BLaER1 (cell line): ENCODE data around the gene SLC10A1.
"Not testable (repeated sequence)": the region's sequence is repeated elsewhere in the genome, so short reads cannot be mapped to it uniquely, and the experiment has no call there.

Experiments
- H3K27ac ChIP-seq: shearing (Covaris generic); formaldehyde crosslinking; 2 replicates; pipeline ENCODE4 v1.8.1; 2022
- H3K27me3 ChIP-seq: shearing (Covaris generic); formaldehyde crosslinking; 2 replicates; pipeline ENCODE4 v1.8.1; 2022
- H3K36me3 ChIP-seq: shearing (Covaris generic); formaldehyde crosslinking; 2 replicates; pipeline ENCODE4 v1.8.1; 2022
- H3K4me1 ChIP-seq: shearing (Covaris generic); formaldehyde crosslinking; 2 replicates; pipeline ENCODE4 v1.8.1; 2022
- H3K4me2 ChIP-seq: shearing (Covaris generic); formaldehyde crosslinking; 2 replicates; pipeline ENCODE4 v1.8.1; 2022
- H3K4me3 ChIP-seq: shearing (Covaris generic); formaldehyde crosslinking; 2 replicates; pipeline ENCODE4 v1.8.1; 2022
- H3K9ac ChIP-seq: shearing (Covaris generic); formaldehyde crosslinking; 2 replicates; pipeline ENCODE4 v1.8.1; 2022
- H3K9me3 ChIP-seq: shearing (Covaris generic); formaldehyde crosslinking; 2 replicates; pipeline ENCODE4 v1.8.1; 2022
- H4K20me1 ChIP-seq: shearing (Covaris generic); formaldehyde crosslinking; 2 replicates; pipeline ENCODE4 v1.8.1; 2022
- Cebpa-rat ChIP-seq: shearing (Covaris generic); IDR thresholded peaks from 2 replicates; pipeline ENCODE4 v1.8.1; 2022

SLC10A1 gene

DNA sequence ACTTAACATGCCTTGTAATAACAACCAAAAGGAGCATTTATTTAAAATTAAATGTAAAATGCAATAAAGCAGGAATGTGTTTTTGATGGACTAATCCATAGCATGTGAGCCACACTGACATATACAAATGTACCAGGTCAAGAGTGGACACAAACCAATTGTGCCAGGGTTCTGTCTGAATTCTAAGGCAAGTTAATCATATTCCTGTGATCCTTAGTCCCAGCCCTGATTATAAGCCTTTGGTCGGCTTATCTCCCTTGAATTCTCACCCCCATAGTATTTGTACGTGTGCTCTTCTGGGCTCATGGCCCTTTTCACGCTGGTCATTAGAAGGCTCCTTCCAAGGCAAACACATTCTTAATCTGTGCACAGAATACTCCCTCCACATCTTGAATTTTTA, 40.7 kb downstream of the SLC10A1 start:
- Histone ChIP-seq H3K27ac (no peak overlapping the region), H3K4me3 (no peak overlapping the region), H3K9ac (no peak overlapping the region), H4K20me1 (no peaks in the 10 kb centered on the region), H3K36me3 (no peaks in the 10 kb centered on the region), H3K27me3 (no peaks in the 10 kb centered on the region), H3K4me1 (peaks cover 11% of the 10 kb centered on the region), H3K9me3 (no peaks in the 10 kb centered on the region; the same call in 1 of the 2 replicates), H3K4me2 (no peak overlapping the region)
- no peak for TF ChIP-seq Cebpa-rat

DNA sequence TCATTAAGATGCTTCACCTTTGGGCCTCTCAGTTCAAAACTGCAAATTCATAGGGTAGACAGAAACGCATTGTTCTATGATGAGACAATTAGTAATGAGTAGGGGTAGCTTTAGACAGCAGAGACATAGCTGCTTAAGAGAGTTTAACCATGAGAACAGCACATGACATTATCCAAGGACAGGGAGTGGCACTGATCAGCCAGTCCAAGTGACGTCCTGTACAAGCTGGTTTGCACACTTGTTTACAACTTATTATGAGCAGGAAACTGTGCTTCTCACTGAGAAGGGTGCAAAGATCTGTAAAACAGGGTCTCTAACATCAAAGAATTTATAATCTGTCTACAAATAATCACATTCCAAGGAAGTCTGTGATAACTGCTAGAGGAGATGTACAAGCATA, 41.3 kb downstream of the SLC10A1 start:
- no peak overlapping the region for H3K4me3 ChIP-seq
- peaks cover 11% of the 10 kb centered on the region for H3K4me1 ChIP-seq
- H3K9ac ChIP-seq: no peak overlapping the region
- no peaks in the 10 kb centered on the region for H4K20me1 ChIP-seq
- H3K9me3 ChIP-seq: no peaks in the 10 kb centered on the region; the same call in 1 of the 2 replicates
- no peak for TF ChIP-seq Cebpa-rat
- no peak overlapping the region for H3K4me2 ChIP-seq
- H3K27ac ChIP-seq: no peak overlapping the region
- H3K36me3 ChIP-seq: no peaks in the 10 kb centered on the region
- no peaks in the 10 kb centered on the region for H3K27me3 ChIP-seq

DNA sequence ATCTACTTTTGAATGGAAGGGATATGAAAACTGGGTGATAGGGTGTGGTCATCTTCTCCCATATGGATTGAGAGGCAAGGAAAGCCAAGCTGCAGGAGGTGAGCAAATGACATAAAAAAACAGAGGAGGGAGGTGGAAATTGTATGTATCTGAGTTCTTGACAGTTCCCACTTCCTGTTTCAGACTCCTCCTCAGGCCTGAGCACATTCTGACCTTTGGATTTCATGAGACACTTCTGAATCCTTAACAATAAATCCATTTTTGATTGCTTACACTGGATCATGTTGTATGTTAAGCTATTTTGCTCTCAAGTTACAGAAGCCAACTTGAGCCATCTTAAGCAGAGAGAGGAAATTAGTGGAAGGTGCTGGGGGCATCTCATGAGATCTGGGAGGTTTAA, 41.7 kb downstream of the SLC10A1 start:
- Histone ChIP-seq H3K27ac (no peak overlapping the region), H3K9me3 (no peaks in the 10 kb centered on the region; the same call in 1 of the 2 replicates), H4K20me1 (no peaks in the 10 kb centered on the region), H3K4me1 (peaks cover 11% of the 10 kb centered on the region), H3K4me2 (no peak overlapping the region), H3K27me3 (no peaks in the 10 kb centered on the region), H3K4me3 (no peak overlapping the region), H3K36me3 (no peaks in the 10 kb centered on the region), H3K9ac (no peak overlapping the region)
- TF ChIP-seq Cebpa-rat: no peak

DNA sequence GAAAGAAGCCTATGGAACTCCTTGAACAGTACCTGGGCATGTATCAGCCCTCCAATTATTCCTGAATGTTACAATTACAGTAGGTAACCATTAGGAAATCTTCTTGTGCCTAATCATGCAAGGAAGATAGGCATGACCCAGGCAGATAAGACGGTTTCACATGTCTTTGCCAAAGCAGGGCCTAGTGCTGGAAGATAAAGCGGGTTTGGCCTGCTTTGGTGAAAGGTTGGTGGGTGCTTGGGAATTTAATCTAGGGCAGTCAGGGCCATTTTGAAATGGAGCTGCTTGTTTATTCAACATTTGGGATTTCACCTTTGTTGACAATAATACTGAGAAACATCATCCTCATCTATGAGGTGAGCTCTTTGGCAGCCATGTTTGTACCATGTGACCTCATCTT, 42.6 kb downstream of the SLC10A1 start:
- no peaks in the 10 kb centered on the region for H3K27me3 ChIP-seq
- H3K9me3 ChIP-seq: no peaks in the 10 kb centered on the region; the same call in 1 of the 2 replicates
- no peak for TF ChIP-seq Cebpa-rat
- no peak overlapping the region for H3K27ac ChIP-seq
- no peak overlapping the region for H3K4me3 ChIP-seq
- no peaks in the 10 kb centered on the region for H4K20me1 ChIP-seq
- H3K9ac ChIP-seq: no peak overlapping the region
- no peaks in the 10 kb centered on the region for H3K36me3 ChIP-seq
- H3K4me2 ChIP-seq: no peak overlapping the region; the same call in 1 of the 2 replicates
- H3K4me1 ChIP-seq: peaks cover 11% of the 10 kb centered on the region

DNA sequence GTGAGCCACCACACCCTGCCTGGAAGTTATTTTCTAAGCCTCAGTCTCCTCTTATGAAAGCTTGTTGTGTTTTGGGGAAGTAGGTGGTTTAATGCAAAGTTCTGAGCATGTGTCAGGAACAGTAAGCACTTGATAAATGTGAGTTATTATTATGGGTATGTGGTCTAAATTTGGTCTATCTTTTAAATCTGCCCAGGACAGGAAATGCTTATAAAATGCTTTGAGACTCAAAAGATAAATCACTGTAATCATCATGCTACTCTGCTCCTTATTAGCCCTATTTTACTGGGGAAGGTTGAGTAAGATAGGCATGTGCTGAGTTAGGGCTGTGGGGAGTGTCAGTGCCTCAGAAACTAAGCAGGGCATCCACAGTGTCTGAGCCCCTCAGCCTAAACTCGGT, 43.2 kb downstream of the SLC10A1 start:
- H3K9ac ChIP-seq: no peak overlapping the region
- no peak overlapping the region for H3K4me3 ChIP-seq
- no peaks in the 10 kb centered on the region for H3K36me3 ChIP-seq
- peaks cover 11% of the 10 kb centered on the region for H3K4me1 ChIP-seq
- no peaks in the 10 kb centered on the region for H4K20me1 ChIP-seq
- no peak overlapping the region for H3K27ac ChIP-seq
- H3K27me3 ChIP-seq: no peaks in the 10 kb centered on the region
- peak overlapping the region; percentile 12; the same call in 1 of the 2 replicates for H3K4me2 ChIP-seq
- H3K9me3 ChIP-seq: no peaks in the 10 kb centered on the region; the same call in 1 of the 2 replicates
- TF ChIP-seq Cebpa-rat: no peak

DNA sequence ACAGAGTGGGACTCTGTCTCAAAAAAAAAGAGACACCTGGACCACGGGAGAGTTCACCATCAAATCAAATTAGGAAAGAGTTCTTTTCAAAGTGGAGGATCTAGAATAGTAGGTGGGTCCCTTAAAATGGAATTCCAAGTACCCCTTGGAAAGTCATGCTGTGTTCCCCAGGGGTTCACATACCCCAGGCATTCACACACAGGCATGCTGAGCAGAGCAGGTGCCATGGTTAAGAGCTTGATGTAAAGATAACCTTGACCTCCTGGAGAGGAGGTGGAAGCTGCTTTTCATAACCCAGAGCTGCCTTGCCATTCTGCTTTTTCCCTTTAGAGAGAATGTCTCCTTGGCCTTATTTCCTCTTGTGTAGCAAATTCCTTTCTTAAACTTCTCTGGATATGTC, 44.3 kb downstream of the SLC10A1 start:
- H3K9me3 ChIP-seq: no peaks in the 10 kb centered on the region; the same call in 1 of the 2 replicates
- no peak overlapping the region for H3K4me3 ChIP-seq
- no peaks in the 10 kb centered on the region for H4K20me1 ChIP-seq
- no peaks in the 10 kb centered on the region for H3K36me3 ChIP-seq
- H3K4me1 ChIP-seq: peaks cover 11% of the 10 kb centered on the region
- no peak overlapping the region for H3K9ac ChIP-seq
- TF ChIP-seq Cebpa-rat: no peak
- no peak overlapping the region for H3K27ac ChIP-seq
- no peaks in the 10 kb centered on the region for H3K27me3 ChIP-seq
- no peak overlapping the region for H3K4me2 ChIP-seq

DNA sequence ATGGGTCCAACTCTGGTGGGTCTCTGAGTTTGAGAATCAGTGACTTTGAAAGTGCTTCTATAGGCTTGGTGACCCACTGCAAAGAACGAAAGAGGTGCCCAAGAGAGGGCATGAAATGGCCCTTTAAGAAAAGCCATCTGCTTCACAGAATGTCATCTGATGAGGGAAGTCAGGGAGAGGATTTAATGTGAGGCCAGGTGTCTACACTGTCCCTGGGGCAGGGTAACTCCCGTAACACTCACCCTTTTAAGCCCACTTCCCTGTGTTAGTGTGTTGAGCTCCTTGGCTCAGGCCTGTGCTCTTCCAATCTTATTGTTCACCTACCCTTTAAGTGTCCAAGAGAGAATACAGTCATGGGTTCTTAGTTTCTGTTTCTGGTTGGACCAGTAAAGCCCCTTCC, 46.5 kb downstream of the SLC10A1 start:
- Histone ChIP-seq H3K9ac (no peak overlapping the region), H3K4me3 (no peak overlapping the region), H3K27ac (no peak overlapping the region), H3K4me1 (peaks cover 20% of the 10 kb centered on the region), H3K9me3 (no peaks in the 10 kb centered on the region; the same call in 1 of the 2 replicates), H4K20me1 (no peaks in the 10 kb centered on the region), H3K4me2 (no peak overlapping the region), H3K36me3 (no peaks in the 10 kb centered on the region), H3K27me3 (no peaks in the 10 kb centered on the region)
- no peak for TF ChIP-seq Cebpa-rat

DNA sequence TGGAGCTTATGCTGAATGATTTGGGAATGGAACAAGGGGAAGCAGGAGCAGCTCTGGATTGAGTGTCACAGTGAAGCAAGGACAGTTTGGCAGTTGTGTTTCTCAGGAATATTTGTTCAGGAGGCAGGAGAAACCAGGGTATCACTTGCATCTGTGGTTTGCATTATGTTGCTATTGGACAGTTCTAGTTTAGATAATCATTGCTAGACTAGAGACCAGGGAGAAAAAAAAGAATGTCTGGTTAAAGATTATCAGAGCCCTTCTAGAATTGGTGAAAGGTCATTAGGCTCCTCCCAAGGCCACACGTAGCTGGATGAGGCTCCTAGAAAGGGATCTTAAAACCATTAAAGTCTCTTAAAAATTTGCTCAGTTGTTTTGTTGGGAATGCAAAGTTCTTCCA, 47.1 kb downstream of the SLC10A1 start:
- H3K27ac ChIP-seq: no peak overlapping the region
- H3K9me3 ChIP-seq: peaks cover 2% of the 10 kb centered on the region
- no peak overlapping the region for H3K4me2 ChIP-seq

DNA sequence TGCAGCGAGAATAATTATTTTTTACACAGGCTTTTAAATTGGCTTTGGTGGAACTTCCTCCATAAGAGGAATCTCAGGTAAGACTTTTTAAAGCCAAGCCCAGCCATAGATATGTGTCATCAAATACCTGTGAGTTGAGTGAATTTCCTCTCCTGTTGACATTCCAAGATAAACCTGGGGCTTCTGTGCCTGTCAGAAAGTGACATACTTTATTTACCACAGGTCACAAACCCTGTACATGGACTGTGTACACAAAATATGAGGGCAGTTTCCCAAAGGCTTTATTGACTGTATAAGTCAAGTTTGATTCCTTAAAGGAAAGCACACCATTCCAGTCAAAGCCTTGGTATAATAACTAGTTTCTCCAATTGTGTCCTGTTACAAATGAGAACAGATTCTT, 56.0 kb downstream of the SLC10A1 start:
- H3K36me3 ChIP-seq: no peaks in the 10 kb centered on the region
- no peak for TF ChIP-seq Cebpa-rat
- H3K27me3 ChIP-seq: no peaks in the 10 kb centered on the region
- no peak overlapping the region for H3K27ac ChIP-seq
- H3K4me1 ChIP-seq: peaks cover 2% of the 10 kb centered on the region; the same call in 1 of the 2 replicates
- H3K4me3 ChIP-seq: no peak overlapping the region
- no peak overlapping the region for H3K4me2 ChIP-seq
- H4K20me1 ChIP-seq: no peaks in the 10 kb centered on the region
- peaks cover 31% of the 10 kb centered on the region for H3K9me3 ChIP-seq
- no peak overlapping the region for H3K9ac ChIP-seq

More for the DNA sequence above, 47.1 kb downstream of the SLC10A1 start:
- H3K9ac ChIP-seq: no peak overlapping the region
- H3K4me3 ChIP-seq: no peak overlapping the region
- H3K27me3 ChIP-seq: no peaks in the 10 kb centered on the region
- no peaks in the 10 kb centered on the region for H4K20me1 ChIP-seq
- peaks cover 20% of the 10 kb centered on the region for H3K4me1 ChIP-seq
- no peak for TF ChIP-seq Cebpa-rat
- no peaks in the 10 kb centered on the region for H3K36me3 ChIP-seq

DNA sequence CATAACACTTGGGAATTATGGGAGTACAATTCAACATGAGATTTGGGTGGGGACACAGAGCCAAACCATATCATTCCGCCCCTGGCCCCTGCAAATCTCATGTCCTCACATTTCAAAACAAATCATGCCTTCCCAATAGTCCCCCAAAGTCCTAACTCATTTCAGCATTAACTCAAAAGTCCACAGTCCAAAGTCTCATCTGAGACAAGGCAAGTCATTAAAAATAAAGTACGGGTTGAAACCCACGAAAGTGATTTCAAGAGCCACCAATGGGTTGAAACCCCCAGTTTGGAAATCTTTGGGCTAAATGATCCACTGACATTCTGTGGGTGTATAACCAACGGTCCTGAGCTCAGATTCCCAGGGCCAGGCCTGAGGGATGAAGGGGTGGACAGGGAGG, 60.6 kb downstream of the SLC10A1 start:
- not testable (repeated sequence) for H3K9me3 ChIP-seq, H3K27me3 ChIP-seq, H3K27ac ChIP-seq, H3K4me2 ChIP-seq, H3K36me3 ChIP-seq, H3K4me3 ChIP-seq, H4K20me1 ChIP-seq, H3K4me1 ChIP-seq, H3K9ac ChIP-seq

DNA sequence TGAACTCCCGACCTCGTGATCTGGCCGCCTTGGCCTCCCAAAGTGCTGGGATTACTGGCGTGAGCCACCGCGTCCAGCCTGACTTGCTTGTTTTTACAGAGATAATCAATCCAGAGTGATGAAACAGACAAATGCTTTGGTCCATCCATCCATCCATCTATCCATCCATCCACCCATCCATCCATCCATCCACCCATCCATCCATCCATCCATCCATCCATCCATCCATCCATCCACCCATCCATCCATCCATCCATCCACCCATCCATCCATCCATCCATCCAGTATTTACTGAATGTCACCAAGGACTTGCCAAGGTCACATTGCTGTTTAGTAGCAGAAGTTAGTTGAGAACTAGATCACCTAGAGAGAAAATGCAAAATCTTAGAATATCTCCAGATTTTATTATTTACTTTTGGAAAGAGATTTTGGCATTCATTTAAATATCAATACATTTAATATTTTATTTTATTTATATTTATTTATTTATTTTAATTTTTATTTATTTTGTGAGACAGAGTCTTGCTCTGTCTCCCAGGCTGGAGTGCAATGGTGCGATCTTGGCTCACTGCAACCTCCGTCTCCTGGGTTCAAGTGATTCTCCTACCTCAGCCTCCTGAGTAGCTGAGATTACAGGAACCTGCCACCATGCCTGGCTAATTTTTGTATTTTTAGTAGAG, 65.0 kb downstream of the SLC10A1 start:
- H3K9ac ChIP-seq, H3K9me3 ChIP-seq, H3K27me3 ChIP-seq, H3K4me3 ChIP-seq, H3K4me2 ChIP-seq, H3K4me1 ChIP-seq, H4K20me1 ChIP-seq, H3K36me3 ChIP-seq, H3K27ac ChIP-seq: not testable (repeated sequence)
